Measurements from ENCODE around the gene AFDN. TPM values are rescaled to one million over a fixed set of nuclear protein-coding genes. Genes with fewer than 3 reads are reported as not detected.

Gene AFDN
- total and polyA plus RNA-seq, 10 of the 15 experiments (the other 5 are each of a cell fraction or from before 2014, with no cell fraction given) = 5.7 to 68.2 (median 45.1) TPM

GRCh38 chr6:167819576-167819975 is 7.1 kb upstream of the AFDN start:
- 42% methylated on average over 11 of the region's 11 CpGs for WGBS (ENCODE audit: insufficient coverage, insufficient replicate concordance, low lambda C conversion rate, missing lambda C conversion rate)
- Histone ChIP-seq H3K4me1 (ENCODE audit: control insufficient read depth, insufficient read depth, low read length) (no peaks in the 10 kb centered on the region), H3K4me3 (no peak overlapping the region), H3K9ac (ENCODE audit: control insufficient read depth, insufficient read depth, low read length) (no peak overlapping the region), H3K27ac (ENCODE audit: control insufficient read depth, insufficient read depth) (no peak overlapping the region), H3K9me3 (replicated peaks; ENCODE audit: control insufficient read depth, insufficient read depth, low read length) (no peaks in the 10 kb centered on the region), H3K79me2 (ENCODE audit: control insufficient read depth, insufficient read depth, low read length) (no peaks in the 10 kb centered on the region), H3K4me2 (ENCODE audit: control insufficient read depth, insufficient read depth) (no peak overlapping the region), H3K27me3 (replicated peaks in 1 of 2; ENCODE audit: control insufficient read depth in 2 of 2, insufficient read depth in 2 of 2, low read length in 1 of 2) (no peaks in the 10 kb centered on the region; a peak in 1 of 4 replicates), H2AFZ (ENCODE audit: control insufficient read depth, low read depth, low read length) (no peak overlapping the region), H3K36me3 (ENCODE audit: control insufficient read depth in 2 of 2, insufficient read depth in 2 of 2, low read length in 1 of 2) (no peaks in the 10 kb centered on the region), H4K20me1 (ENCODE audit: control insufficient read depth, insufficient read depth) (no peaks in the 10 kb centered on the region)
- TF ChIP-seq NR2F1 (conservative IDR thresholded peaks at IDR 0.05) (no peak), MYB (IDR thresholded peaks at IDR 0.05; ENCODE audit: borderline replicate concordance, low read depth, low read length) (no peak), POLR2AphosphoS2 (IDR thresholded peaks at IDR 0.05; ENCODE audit: low read depth, low read length) (no peak), RELA (IDR thresholded peaks at IDR 0.05; ENCODE audit: borderline replicate concordance, partially characterized antibody) (no peak), MTA2 (IDR thresholded peaks at IDR 0.05; ENCODE audit: low read depth) (no peak), SIX5 (IDR thresholded peaks at IDR 0.05; ENCODE audit: low read depth, low read length, severe bottlenecking) (no peak), CREB1 (IDR thresholded peaks at IDR 0.05; ENCODE audit: low read depth) (no peak), ZZZ3 (IDR thresholded peaks at IDR 0.05; ENCODE audit: control insufficient read depth, insufficient read length, low read depth) (no peak), FOS (IDR thresholded peaks at IDR 0.05; ENCODE audit: borderline replicate concordance, extremely low read depth, insufficient read length) (no peak), CBX5 (IDR thresholded peaks at IDR 0.05; ENCODE audit: low read depth) (no peak), IKZF2 (IDR thresholded peaks at IDR 0.05) (no peak), POLR2AphosphoS5 (IDR thresholded peaks at IDR 0.05; ENCODE audit: low read length) (no peak), PAX5 (IDR thresholded peaks at IDR 0.05; ENCODE audit: borderline replicate concordance, low read depth, low read length) (no peak), NRF1 (conservative IDR thresholded peaks at IDR 0.05; ENCODE audit: low read depth, low read length) (no peak), IKZF1 (conservative IDR thresholded peaks at IDR 0.05) (no peak)
- TF ChIP-seq, protein P1, sequence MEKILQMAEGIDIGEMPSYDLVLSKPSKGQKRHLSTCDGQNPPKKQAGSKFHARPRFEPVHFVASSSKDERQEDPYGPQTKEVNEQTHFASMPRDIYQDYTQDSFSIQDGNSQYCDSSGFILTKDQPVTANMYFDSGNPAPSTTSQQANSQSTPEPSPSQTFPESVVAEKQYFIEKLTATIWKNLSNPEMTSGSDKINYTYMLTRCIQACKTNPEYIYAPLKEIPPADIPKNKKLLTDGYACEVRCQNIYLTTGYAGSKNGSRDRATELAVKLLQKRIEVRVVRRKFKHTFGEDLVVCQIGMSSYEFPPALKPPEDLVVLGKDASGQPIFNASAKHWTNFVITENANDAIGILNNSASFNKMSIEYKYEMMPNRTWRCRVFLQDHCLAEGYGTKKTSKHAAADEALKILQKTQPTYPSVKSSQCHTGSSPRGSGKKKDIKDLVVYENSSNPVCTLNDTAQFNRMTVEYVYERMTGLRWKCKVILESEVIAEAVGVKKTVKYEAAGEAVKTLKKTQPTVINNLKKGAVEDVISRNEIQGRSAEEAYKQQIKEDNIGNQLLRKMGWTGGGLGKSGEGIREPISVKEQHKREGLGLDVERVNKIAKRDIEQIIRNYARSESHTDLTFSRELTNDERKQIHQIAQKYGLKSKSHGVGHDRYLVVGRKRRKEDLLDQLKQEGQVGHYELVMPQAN (conservative IDR thresholded peaks at IDR 0.05) = no peak
- TF ChIP-seq, protein P2, sequence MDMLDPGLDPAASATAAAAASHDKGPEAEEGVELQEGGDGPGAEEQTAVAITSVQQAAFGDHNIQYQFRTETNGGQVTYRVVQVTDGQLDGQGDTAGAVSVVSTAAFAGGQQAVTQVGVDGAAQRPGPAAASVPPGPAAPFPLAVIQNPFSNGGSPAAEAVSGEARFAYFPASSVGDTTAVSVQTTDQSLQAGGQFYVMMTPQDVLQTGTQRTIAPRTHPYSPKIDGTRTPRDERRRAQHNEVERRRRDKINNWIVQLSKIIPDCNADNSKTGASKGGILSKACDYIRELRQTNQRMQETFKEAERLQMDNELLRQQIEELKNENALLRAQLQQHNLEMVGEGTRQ (IDR thresholded peaks at IDR 0.05; ENCODE audit: borderline replicate concordance, low read depth, low read length) = no peak
- TF ChIP-seq, protein P3, sequence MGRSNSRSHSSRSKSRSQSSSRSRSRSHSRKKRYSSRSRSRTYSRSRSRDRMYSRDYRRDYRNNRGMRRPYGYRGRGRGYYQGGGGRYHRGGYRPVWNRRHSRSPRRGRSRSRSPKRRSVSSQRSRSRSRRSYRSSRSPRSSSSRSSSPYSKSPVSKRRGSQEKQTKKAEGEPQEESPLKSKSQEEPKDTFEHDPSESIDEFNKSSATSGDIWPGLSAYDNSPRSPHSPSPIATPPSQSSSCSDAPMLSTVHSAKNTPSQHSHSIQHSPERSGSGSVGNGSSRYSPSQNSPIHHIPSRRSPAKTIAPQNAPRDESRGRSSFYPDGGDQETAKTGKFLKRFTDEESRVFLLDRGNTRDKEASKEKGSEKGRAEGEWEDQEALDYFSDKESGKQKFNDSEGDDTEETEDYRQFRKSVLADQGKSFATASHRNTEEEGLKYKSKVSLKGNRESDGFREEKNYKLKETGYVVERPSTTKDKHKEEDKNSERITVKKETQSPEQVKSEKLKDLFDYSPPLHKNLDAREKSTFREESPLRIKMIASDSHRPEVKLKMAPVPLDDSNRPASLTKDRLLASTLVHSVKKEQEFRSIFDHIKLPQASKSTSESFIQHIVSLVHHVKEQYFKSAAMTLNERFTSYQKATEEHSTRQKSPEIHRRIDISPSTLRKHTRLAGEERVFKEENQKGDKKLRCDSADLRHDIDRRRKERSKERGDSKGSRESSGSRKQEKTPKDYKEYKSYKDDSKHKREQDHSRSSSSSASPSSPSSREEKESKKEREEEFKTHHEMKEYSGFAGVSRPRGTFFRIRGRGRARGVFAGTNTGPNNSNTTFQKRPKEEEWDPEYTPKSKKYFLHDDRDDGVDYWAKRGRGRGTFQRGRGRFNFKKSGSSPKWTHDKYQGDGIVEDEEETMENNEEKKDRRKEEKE (IDR thresholded peaks at IDR 0.05) = no peak
- CTCF ChIA-PET = interaction anchor here (0.6 to 1.5 kb wide), 3 partner anchors 9 to 24 kb away, joined by 3 to 4 read pairs (median 3); no protein-coding TSS in a partner anchor
- intact Hi-C loops (cut with micrococcal nuclease; ENCODE audit: unreplicated experiment) (no loop called here), in situ Hi-C loops (cut with MboI) (no loop called here)
- SMC1A ChIA-PET (ENCODE audit: uncharacterized antibody, unreplicated experiment) = interaction anchor here (1.5 kb wide), 1 partner anchor 11 kb away, joined by 4 read pairs; no protein-coding TSS in a partner anchor
- DNase-seq (ENCODE audit: low read depth, low spot score) (no peak), FAIRE-seq (no peak), ATAC-seq (no peak)
- RAD21 ChIA-PET (ENCODE audit: unreplicated experiment) = no interaction called here
- POLR2A ChIA-PET = interaction anchor here (0.5 kb wide), 1 partner anchor 11 kb away, joined by 3 read pairs; no protein-coding TSS in a partner anchor
- no TSS peak for BruUV-seq (replicated peaks)

Measured in GM12878 (cell line).